Trophoblast cell (in vitro differentiated cells and primary cell): Measurements from ENCODE around the gene VPS72.

Experiments
- DNase-seq, 2 donors: peaks; one replicate each; pipeline ENCODE4 v3.0.0-alpha.2; 2016
- H2AFZ ChIP-seq: 2 replicates; pipeline ENCODE4 v1.6.1; 2013; ENCODE audit warnings: low read length, moderate library complexity, mild to moderate bottlenecking; ENCODE audit not compliant: insufficient read depth, poor library complexity
- H2AK5ac ChIP-seq: 2 replicates; pipeline ENCODE4 v1.6.1; 2013; ENCODE audit warnings: mild to moderate bottlenecking, low read length
- H2BK120ac ChIP-seq: 2 replicates; pipeline ENCODE4 v1.6.1; 2013; ENCODE audit warnings: low read length, mild to moderate bottlenecking, moderate library complexity; ENCODE audit not compliant: insufficient read depth, poor library complexity
- H2BK12ac ChIP-seq: 2 replicates; pipeline ENCODE4 v1.6.1; 2013; ENCODE audit warnings: mild to moderate bottlenecking, low read length, moderate library complexity
- H2BK5ac ChIP-seq: 2 replicates; pipeline ENCODE4 v1.6.1; 2013; ENCODE audit warnings: low read length, low read depth, moderate library complexity, mild to moderate bottlenecking; ENCODE audit not compliant: poor library complexity
- H3K14ac ChIP-seq: 2 replicates; pipeline ENCODE4 v1.6.1; 2013; ENCODE audit warnings: mild to moderate bottlenecking, low read length
- H3K18ac ChIP-seq: 2 replicates; pipeline ENCODE4 v1.6.1; 2013; ENCODE audit warnings: mild to moderate bottlenecking, low read length
- H3K23ac ChIP-seq: 2 replicates; pipeline ENCODE4 v1.6.1; 2013; ENCODE audit warnings: low read length
- H3K27ac ChIP-seq: 2 replicates; pipeline ENCODE4 v1.5.1; 2013; ENCODE audit warnings: low read depth, mild to moderate bottlenecking, inconsistent platforms, low read length, moderate library complexity
- H3K27me3 ChIP-seq: 2 replicates; pipeline ENCODE4 v1.6.1; 2013; ENCODE audit warnings: inconsistent platforms, mild to moderate bottlenecking, low read length, moderate library complexity; ENCODE audit not compliant: insufficient read depth
- H3K36me3 ChIP-seq, 2 experiments: 1 replicate in 1 of 2; 2 replicates in 1 of 2; pipeline ENCODE4 v1.6.1; 2013; ENCODE audit warnings: low read length in 2 of 2, mild to moderate bottlenecking in 2 of 2, moderate library complexity in 1 of 2; ENCODE audit not compliant: insufficient read depth in 2 of 2, control insufficient read depth in 1 of 2
- H3K4ac ChIP-seq: 2 replicates; pipeline ENCODE4 v1.6.1; 2013; ENCODE audit warnings: low read depth, mild to moderate bottlenecking, low read length, moderate library complexity
- H3K4me1 ChIP-seq, 2 experiments: 1 replicate in 1 of 2; 2 replicates in 1 of 2; pipeline ENCODE4 v1.6.1; 2013; ENCODE audit warnings: low read length in 2 of 2, mild to moderate bottlenecking in 2 of 2, moderate library complexity in 1 of 2; ENCODE audit not compliant: insufficient read depth in 2 of 2, control insufficient read depth in 1 of 2
- H3K4me2 ChIP-seq: 2 replicates; pipeline ENCODE4 v1.6.1; 2013; ENCODE audit warnings: inconsistent platforms, mild to moderate bottlenecking, low read length, moderate library complexity
- H3K4me3 ChIP-seq: 2 replicates; pipeline ENCODE4 v1.5.1; 2013; ENCODE audit warnings: mild to moderate bottlenecking, low read depth, low read length, inconsistent platforms
- H3K79me1 ChIP-seq: one replicate; pipeline ENCODE4 v1.6.1; 2013; ENCODE audit warnings: low read length
- H3K79me2 ChIP-seq: 2 replicates; pipeline ENCODE4 v1.6.1; 2013; ENCODE audit warnings: low read length, mild to moderate bottlenecking; ENCODE audit not compliant: control insufficient read depth, insufficient read depth, poor library complexity
- H3K9ac ChIP-seq: 2 replicates; pipeline ENCODE4 v1.6.1; 2013; ENCODE audit warnings: mild to moderate bottlenecking, low read length
- H3K9me3 ChIP-seq: 2 replicates; pipeline ENCODE4 v1.6.1; 2013; ENCODE audit warnings: low read depth, mild to moderate bottlenecking, control low read depth, inconsistent platforms, low read length; ENCODE audit not compliant: insufficient read depth
- H4K12ac ChIP-seq: 2 replicates; pipeline ENCODE4 v1.6.1; 2013; ENCODE audit warnings: low read depth, mild to moderate bottlenecking, low read length, moderate library complexity
- H4K8ac ChIP-seq: 2 replicates; pipeline ENCODE4 v1.6.1; 2013; ENCODE audit warnings: low read depth, mild to moderate bottlenecking, low read length, moderate library complexity
- H4K91ac ChIP-seq: one replicate; pipeline ENCODE4 v1.6.1; 2013; ENCODE audit warnings: low read depth, mild to moderate bottlenecking, low read length, moderate library complexity
- WGBS: extraction: QIAGEN DNeasy Blood & Tissue Kit; methylation state at CpG from one replicate; pipeline ENCODE4 v1.1.7; 2013; ENCODE audit warnings: missing lambda C conversion rate; ENCODE audit not compliant: insufficient read length, insufficient coverage; ENCODE audit errors: extremely low coverage; 5-methylcytosine and 5-hydroxymethylcytosine counted together

The VPS72 gene

GRCh38 chr1:151137789-151138188 lies 52.2 kb downstream of the VPS72 start:
- no peak for DNase-seq
- no peak overlapping the region for H4K8ac ChIP-seq
- no peak overlapping the region for H3K4me2 ChIP-seq
- no peak overlapping the region for H2AK5ac ChIP-seq
- no peak overlapping the region for H2BK120ac ChIP-seq
- peaks cover 0 to 3% of the 10 kb centered on the region in 2 experiments for H3K36me3 ChIP-seq
- H3K9me3 ChIP-seq, result peaks cover 7% of the 10 kb centered on the region
- H3K27me3 ChIP-seq, result peaks cover 13% of the 10 kb centered on the region
- no peak overlapping the region for H2BK5ac ChIP-seq
- H3K79me2 ChIP-seq, result no peaks in the 10 kb centered on the region
- no peak overlapping the region for H3K4me3 ChIP-seq
- H3K4ac ChIP-seq, result no peak overlapping the region
- no peaks in the 10 kb centered on the region for H3K79me1 ChIP-seq
- H4K12ac ChIP-seq, result no peak overlapping the region
- no peak overlapping the region for H3K23ac ChIP-seq
- no peak overlapping the region for H2BK12ac ChIP-seq
- H4K91ac ChIP-seq, result no peak overlapping the region
- H3K18ac ChIP-seq, result no peak overlapping the region
- no peak overlapping the region for H3K27ac ChIP-seq
- H3K4me1 ChIP-seq, result peaks cover 0 to 6% of the 10 kb centered on the region in 2 experiments
- H2AFZ ChIP-seq, result no peak overlapping the region
- no peak overlapping the region for H3K14ac ChIP-seq
- no CpG with 5 or more reads among the region's 7 CpGs for WGBS
- no peak overlapping the region for H3K9ac ChIP-seq

GRCh38 chr1:151135433-151136385 lies 54.3 kb downstream of the VPS72 start:
- no peaks in the 10 kb centered on the region for H3K79me2 ChIP-seq
- H3K36me3 ChIP-seq, result peaks cover 0 to 3% of the 10 kb centered on the region in 2 experiments
- no peak overlapping the region for H3K27ac ChIP-seq
- H3K4me2 ChIP-seq, result no peak overlapping the region
- no CpG with 5 or more reads among the region's 12 CpGs for WGBS
- H3K9ac ChIP-seq, result no peak overlapping the region
- H2BK12ac ChIP-seq, result no peak overlapping the region
- no peak overlapping the region for H3K14ac ChIP-seq
- H3K79me1 ChIP-seq, result peaks cover 2% of the 10 kb centered on the region
- no peak overlapping the region for H3K23ac ChIP-seq
- H3K4me3 ChIP-seq, result no peak overlapping the region
- no peak overlapping the region for H3K18ac ChIP-seq
- H4K12ac ChIP-seq, result no peak overlapping the region
- H3K9me3 ChIP-seq, result peaks cover 7% of the 10 kb centered on the region
- H3K4ac ChIP-seq, result no peak overlapping the region
- no peak overlapping the region for H2AK5ac ChIP-seq
- no peak for DNase-seq
- H2BK120ac ChIP-seq, result no peak overlapping the region
- H3K27me3 ChIP-seq, result peaks cover 22% of the 10 kb centered on the region
- H4K8ac ChIP-seq, result no peak overlapping the region
- H2BK5ac ChIP-seq, result no peak overlapping the region
- H3K4me1 ChIP-seq, result peaks cover 10 to 15% of the 10 kb centered on the region in 2 experiments
- H2AFZ ChIP-seq, result no peak overlapping the region
- no peak overlapping the region for H4K91ac ChIP-seq

- Histone ChIP-seq H3K79me1 (peaks cover 2% of the 10 kb centered on the region), H2AFZ (no peak overlapping the region), H4K12ac (no peak overlapping the region), H3K27ac (no peak overlapping the region), H3K4me1 (peaks cover 10 to 15% of the 10 kb centered on the region in 2 experiments), H3K4me3 (no peak overlapping the region), H2BK5ac (no peak overlapping the region), H3K36me3 (peaks cover 0 to 3% of the 10 kb centered on the region in 2 experiments), H3K18ac (no peak overlapping the region), H3K14ac (no peak overlapping the region), H2AK5ac (no peak overlapping the region), H3K79me2 (no peaks in the 10 kb centered on the region), H4K8ac (no peak overlapping the region), H2BK120ac (no peak overlapping the region), H2BK12ac (no peak overlapping the region), H3K23ac (no peak overlapping the region), H4K91ac (no peak overlapping the region), H3K9me3 (peaks cover 7% of the 10 kb centered on the region), H3K27me3 (peaks cover 22% of the 10 kb centered on the region), H3K4ac (no peak overlapping the region), H3K9ac (no peak overlapping the region), H3K4me2 (no peak overlapping the region)
- WGBS, result no CpG with 5 or more reads among the region's 7 CpGs
- DNase-seq, result no peak
Measured at GRCh38 chr1:151134991-151135390, 55.0 kb downstream of the VPS72 start.

- no peak overlapping the region for H2BK120ac ChIP-seq
- H3K27me3 ChIP-seq, result peaks cover 22% of the 10 kb centered on the region
- no peak overlapping the region for H2AK5ac ChIP-seq
- no peak overlapping the region for H2BK5ac ChIP-seq
- no peak overlapping the region for H3K4me2 ChIP-seq
- peaks cover 10 to 15% of the 10 kb centered on the region in 2 experiments for H3K4me1 ChIP-seq
- DNase-seq, result no peak
- H3K14ac ChIP-seq, result no peak overlapping the region
- peaks cover 7% of the 10 kb centered on the region for H3K9me3 ChIP-seq
- no peak overlapping the region for H2AFZ ChIP-seq
- no peak overlapping the region for H3K4me3 ChIP-seq
- H4K8ac ChIP-seq, result no peak overlapping the region
- no peak overlapping the region for H3K23ac ChIP-seq
- H4K12ac ChIP-seq, result no peak overlapping the region
- H3K79me1 ChIP-seq, result peaks cover 2% of the 10 kb centered on the region
- no peak overlapping the region for H3K9ac ChIP-seq
- peaks cover 0 to 3% of the 10 kb centered on the region in 2 experiments for H3K36me3 ChIP-seq
- no peak overlapping the region for H3K4ac ChIP-seq
- no peak overlapping the region for H3K18ac ChIP-seq
- no peaks in the 10 kb centered on the region for H3K79me2 ChIP-seq
- WGBS, result no CpG with 5 or more reads among the region's 3 CpGs
- no peak overlapping the region for H4K91ac ChIP-seq
- no peak overlapping the region for H2BK12ac ChIP-seq
- H3K27ac ChIP-seq, result no peak overlapping the region
Measured at GRCh38 chr1:151134396-151134795, 55.6 kb downstream of the VPS72 start.
